ENCODE data around the gene PRM3. TPM values are rescaled to one million over a fixed set of nuclear protein-coding genes. Genes with fewer than 3 reads are reported as not detected.

PRM3 gene
- total RNA-seq, 2 donors from 2014 or later: not detected

- Mint-ChIP-seq H3K36me3 (ENCODE audit: low read depth) (peaks cover 2% of the 10 kb centered on the region), H3K27ac (peak overlapping the region; percentile 97), H3K27me3 (no peaks in the 10 kb centered on the region), H3K4me1 (peaks cover 52% of the 10 kb centered on the region), H3K4me3 (peak overlapping the region; percentile 91)
- DNase-seq (peak; percentile 48 to 63 (median 53)), ATAC-seq (peak; percentile 43)
- no peaks in the 10 kb centered on the region for H3K9me3 ChIP-seq (ENCODE audit: control insufficient read depth, low read length, poor library complexity, severe bottlenecking)
These were observed 18.3 kb downstream of the PRM3 start for GRCh38 chr16:11254913-11255736.

- Mint-ChIP-seq H3K4me1 (peaks cover 46% of the 10 kb centered on the region), H3K4me3 (peak overlapping the region; percentile 91), H3K27me3 (no peaks in the 10 kb centered on the region), H3K27ac (peak overlapping the region; percentile 97), H3K36me3 (ENCODE audit: low read depth) (peaks cover 2% of the 10 kb centered on the region)
- DNase-seq (no peak), ATAC-seq (no peak)
- H3K9me3 ChIP-seq (ENCODE audit: control insufficient read depth, low read length, poor library complexity, severe bottlenecking): no peaks in the 10 kb centered on the region
These were observed 19.2 kb downstream of the PRM3 start for GRCh38 chr16:11253995-11254912.

- H3K9me3 ChIP-seq (ENCODE audit: control insufficient read depth, low read length, poor library complexity, severe bottlenecking): no peaks in the 10 kb centered on the region
- peak overlapping the region; percentile 91 for H3K4me3 Mint-ChIP-seq
- H3K27ac Mint-ChIP-seq: peak overlapping the region; percentile 97
- no peaks in the 10 kb centered on the region for H3K27me3 Mint-ChIP-seq
- H3K4me1 Mint-ChIP-seq: peaks cover 43% of the 10 kb centered on the region
- peaks cover 2% of the 10 kb centered on the region for H3K36me3 Mint-ChIP-seq (ENCODE audit: low read depth)
- peak in 2 of 3 donors; percentile 34 to 42 for DNase-seq
- ATAC-seq: peak; percentile 47
These were observed 20.1 kb downstream of the PRM3 start for GRCh38 chr16:11253009-11253994.

- ATAC-seq (no peak), DNase-seq (no peak)
- Mint-ChIP-seq H3K27me3 (no peaks in the 10 kb centered on the region), H3K27ac (peak overlapping the region; percentile 97), H3K36me3 (ENCODE audit: low read depth) (peaks cover 2% of the 10 kb centered on the region), H3K4me3 (peak overlapping the region; percentile 91), H3K4me1 (peaks cover 38% of the 10 kb centered on the region)
- H3K9me3 ChIP-seq (ENCODE audit: control insufficient read depth, low read length, poor library complexity, severe bottlenecking): no peaks in the 10 kb centered on the region
These were observed 20.9 kb downstream of the PRM3 start for GRCh38 chr16:11252482-11252931.

- peaks cover 31% of the 10 kb centered on the region for H3K4me1 Mint-ChIP-seq
- H3K4me3 Mint-ChIP-seq: peak overlapping the region; percentile 91
- ATAC-seq (peak; percentile 44), DNase-seq (peak in 2 of 3 donors; percentile 60 to 61)
- H3K9me3 ChIP-seq (ENCODE audit: control insufficient read depth, low read length, poor library complexity, severe bottlenecking): no peaks in the 10 kb centered on the region
- peaks cover 2% of the 10 kb centered on the region for H3K36me3 Mint-ChIP-seq (ENCODE audit: low read depth)
- H3K27me3 Mint-ChIP-seq: no peaks in the 10 kb centered on the region
- peak overlapping the region; percentile 97 for H3K27ac Mint-ChIP-seq
These were observed 21.6 kb downstream of the PRM3 start for GRCh38 chr16:11251525-11252481.

- no peaks in the 10 kb centered on the region for H3K9me3 ChIP-seq (ENCODE audit: control insufficient read depth, low read length, poor library complexity, severe bottlenecking)
- no peaks in the 10 kb centered on the region for H3K27me3 Mint-ChIP-seq
- peak overlapping the region; percentile 97 for H3K27ac Mint-ChIP-seq
- no peak for DNase-seq
- peak overlapping the region; percentile 31 for H3K4me3 Mint-ChIP-seq
- H3K4me1 Mint-ChIP-seq: peaks cover 28% of the 10 kb centered on the region
- peaks cover 2% of the 10 kb centered on the region for H3K36me3 Mint-ChIP-seq (ENCODE audit: low read depth)
- no peak for ATAC-seq
These were observed 22.5 kb downstream of the PRM3 start for GRCh38 chr16:11250786-11251524.

GRCh38 chr16:11250091-11250785, 23.2 kb downstream of the PRM3 start:
- DNase-seq: no peak
- H3K4me3 Mint-ChIP-seq: peak overlapping the region; percentile 31
- ATAC-seq: no peak
- H3K27me3 Mint-ChIP-seq: no peaks in the 10 kb centered on the region
- H3K4me1 Mint-ChIP-seq: peaks cover 29% of the 10 kb centered on the region
- no peaks in the 10 kb centered on the region for H3K9me3 ChIP-seq (ENCODE audit: control insufficient read depth, low read length, poor library complexity, severe bottlenecking)
- peak overlapping the region; percentile 97 for H3K27ac Mint-ChIP-seq
- peaks cover 2% of the 10 kb centered on the region for H3K36me3 Mint-ChIP-seq (ENCODE audit: low read depth)

GRCh38 chr16:11249233-11250061, 24.0 kb downstream of the PRM3 start:
- H3K9me3 ChIP-seq (ENCODE audit: control insufficient read depth, low read length, poor library complexity, severe bottlenecking): no peaks in the 10 kb centered on the region
- Mint-ChIP-seq H3K27ac (no peak overlapping the region), H3K27me3 (no peaks in the 10 kb centered on the region), H3K36me3 (ENCODE audit: low read depth) (peaks cover 2% of the 10 kb centered on the region), H3K4me3 (peak overlapping the region; percentile 31), H3K4me1 (peaks cover 29% of the 10 kb centered on the region)
- ATAC-seq (no peak), DNase-seq (no peak)

- no peak for ATAC-seq
- peaks cover 2% of the 10 kb centered on the region for H3K36me3 Mint-ChIP-seq (ENCODE audit: low read depth)
- no peak overlapping the region for H3K27ac Mint-ChIP-seq
These were observed 25.3 kb downstream of the PRM3 start for GRCh38 chr16:11248133-11248532.

GRCh38 chr16:11245988-11246387, 27.4 kb downstream of the PRM3 start:
- Mint-ChIP-seq H3K36me3 (ENCODE audit: low read depth) (no peaks in the 10 kb centered on the region), H3K4me3 (no peak overlapping the region), H3K27me3 (no peaks in the 10 kb centered on the region), H3K4me1 (peaks cover 7% of the 10 kb centered on the region), H3K27ac (peak overlapping the region; percentile 17)
- DNase-seq: no peak
- H3K9me3 ChIP-seq (ENCODE audit: control insufficient read depth, low read length, poor library complexity, severe bottlenecking): no peaks in the 10 kb centered on the region
- no peak for ATAC-seq

More at GRCh38 chr16:11248133-11248532, 25.3 kb downstream of the PRM3 start:
- no peaks in the 10 kb centered on the region for H3K27me3 Mint-ChIP-seq
- DNase-seq: no peak
- no peak overlapping the region for H3K4me3 Mint-ChIP-seq
- peaks cover 21% of the 10 kb centered on the region for H3K4me1 Mint-ChIP-seq
- no peaks in the 10 kb centered on the region for H3K9me3 ChIP-seq (ENCODE audit: control insufficient read depth, low read length, poor library complexity, severe bottlenecking)

Data from T-helper 17 cell (primary cell).